BJ (cell line): ENCODE measurements around the gene SCMH1. TPM values are rescaled to one million over a fixed set of nuclear protein-coding genes. Genes with fewer than 3 reads are reported as not detected.

Experiments used
- CTCF ChIA-PET: fragments of 350-600 bp; formaldehyde crosslinking; extraction: SDS; loops from one replicate; lab custom pipeline; 2021; ENCODE audit warnings: antibody characterized with exemption, inconsistent platforms; lab: Yijun Ruan, JAX
- POLR2A ChIA-PET: fragments of 300-600 bp; sonication (Branson Sonifier 250); formaldehyde crosslinking; extraction: SDS; loops from one replicate; lab custom pipeline; 2021; ENCODE audit warnings: antibody characterized with exemption; lab: Charles Lee
- DNase-seq: peaks from one replicate; pipeline ENCODE4 v3.0.0-alpha.2; 2011; ENCODE audit warnings: low read depth
- H3K27me3 ChIP-seq: 2 replicates; pipeline ENCODE4 v1.6.0; 2011; ENCODE audit warnings: low read length; ENCODE audit not compliant: control insufficient read depth, insufficient read depth
- H3K36me3 ChIP-seq: 2 replicates; pipeline ENCODE4 v1.5.1; 2011; ENCODE audit warnings: low read length; ENCODE audit not compliant: control insufficient read depth, insufficient read depth
- H3K4me3 ChIP-seq: 2 replicates; pipeline ENCODE4 v1.5.1; 2011; ENCODE audit warnings: low read depth, mild to moderate bottlenecking, control low read depth, low read length
- CTCF ChIP-seq: IDR thresholded peaks from 2 replicates; pipeline ENCODE4 v1.5.1; 2011; ENCODE audit warnings: low read depth, mild to moderate bottlenecking, control low read depth, inconsistent platforms, low read length, moderate library complexity; ENCODE audit not compliant: insufficient read depth
- polyA plus RNA-seq: library from polyadenylated mRNA; depleted of rRNA; stranded (reverse); fragments of >200 nt; gene quantifications from 2 replicates; pipeline ENCODE4 v1.2.3, GENCODE V29; 2011

SCMH1 gene
- polyA plus RNA-seq, 1 experiment: 44.9 TPM

GRCh38 chr1:41072051-41072450 is 170.1 kb downstream of the SCMH1 start:
- no peak for TF ChIP-seq CTCF
- CTCF ChIA-PET: no interaction called here
- POLR2A ChIA-PET: no interaction called here
- Histone ChIP-seq H3K4me3 (no peak overlapping the region), H3K36me3 (peaks cover 1% of the 10 kb centered on the region; the same call in 1 of the 2 replicates), H3K27me3 (no peaks in the 10 kb centered on the region)
- peak; percentile 28 for DNase-seq

GRCh38 chr1:41056907-41057306 is 185.2 kb downstream of the SCMH1 start:
- no peak for DNase-seq
- no peaks in the 10 kb centered on the region for H3K27me3 ChIP-seq
- POLR2A ChIA-PET: no interaction called here
- TF ChIP-seq CTCF: no peak
- H3K36me3 ChIP-seq: no peaks in the 10 kb centered on the region; the same call in 1 of the 2 replicates
- CTCF ChIA-PET: no interaction called here
- no peak overlapping the region for H3K4me3 ChIP-seq

GRCh38 chr1:41053316-41053715 is 188.8 kb downstream of the SCMH1 start:
- CTCF ChIA-PET: interaction anchor here (1.5 kb wide), 1 partner anchor 9 kb away, joined by 5 read pairs; no protein-coding TSS in a partner anchor
- DNase-seq: no peak
- POLR2A ChIA-PET: interaction anchor here (0.7 kb wide), 1 partner anchor 86 kb away, joined by 8 read pairs; no protein-coding TSS in a partner anchor
- no peak for TF ChIP-seq CTCF
- Histone ChIP-seq H3K27me3 (no peaks in the 10 kb centered on the region), H3K4me3 (no peak overlapping the region), H3K36me3 (peaks cover 2% of the 10 kb centered on the region; the same call in 1 of the 2 replicates)

- Histone ChIP-seq H3K36me3 (peaks cover 5% of the 10 kb centered on the region; the same call in 1 of the 2 replicates), H3K27me3 (no peaks in the 10 kb centered on the region), H3K4me3 (no peak overlapping the region)
- ChIA-PET POLR2A (no interaction called here), CTCF (interaction anchor here (1.1 kb wide), 1 partner anchor 12 kb away, joined by 3 read pairs; no protein-coding TSS in a partner anchor)
- no peak for DNase-seq
- TF ChIP-seq CTCF: no peak
Observed at GRCh38 chr1:41051022-41051421, 191.1 kb downstream of the SCMH1 start.

GRCh38 chr1:41048540-41048939 is 193.6 kb downstream of the SCMH1 start:
- POLR2A ChIA-PET: no interaction called here
- no peak for DNase-seq
- H3K36me3 ChIP-seq: peaks cover 7% of the 10 kb centered on the region; the same call in 1 of the 2 replicates
- no peak overlapping the region for H3K4me3 ChIP-seq
- CTCF ChIA-PET: no interaction called here
- no peak for TF ChIP-seq CTCF
- H3K27me3 ChIP-seq: no peaks in the 10 kb centered on the region
